Smooth muscle cell (in vitro differentiated cells): ENCODE measurements around the gene RBMS3. TPM values are rescaled to one million over a fixed set of nuclear protein-coding genes. Genes with fewer than 3 reads are reported as not detected.

Experiments
- DNase-seq: peaks from one replicate; lab custom pipeline; 2025; ENCODE audit not compliant: unreplicated experiment; lab: John Stamatoyannopoulos, UW
- H2AFZ ChIP-seq: fragments of 200-600 bp; sonication (generic); 2 replicates; pipeline ENCODE4 v1.6.0; 2016; ENCODE audit warnings: antibody characterized with exemption, low read depth, mild to moderate bottlenecking
- H3F3A ChIP-seq: fragments of 200-600 bp; sonication (generic); 2 replicates; pipeline ENCODE4 v1.6.0; 2017; ENCODE audit warnings: antibody characterized with exemption, low read depth
- H3K27ac ChIP-seq: fragments of 200-600 bp; sonication (generic); 2 replicates; pipeline ENCODE4 v1.5.1; 2016; ENCODE audit warnings: low read depth, mild to moderate bottlenecking
- H3K27me3 ChIP-seq: fragments of 200-600 bp; sonication (generic); 2 replicates; pipeline ENCODE4 v1.6.1; 2016; ENCODE audit warnings: low read depth, mild to moderate bottlenecking
- H3K36me3 ChIP-seq: fragments of 200-600 bp; sonication (generic); 2 replicates; pipeline ENCODE4 v1.5.1; 2016; ENCODE audit warnings: low read depth
- H3K4me1 ChIP-seq: fragments of 200-600 bp; sonication (generic); 2 replicates; pipeline ENCODE4 v1.5.1; 2016; ENCODE audit warnings: low read depth
- H3K4me2 ChIP-seq: fragments of 200-600 bp; sonication (generic); 2 replicates; pipeline ENCODE4 v1.6.0; 2016; ENCODE audit warnings: mild to moderate bottlenecking
- H3K4me3 ChIP-seq: fragments of 200-600 bp; sonication (generic); 2 replicates; pipeline ENCODE4 v1.5.1; 2016; ENCODE audit warnings: mild to moderate bottlenecking
- H3K79me2 ChIP-seq: fragments of 200-600 bp; sonication (generic); 2 replicates; pipeline ENCODE4 v1.6.0; 2016; ENCODE audit warnings: low read depth, mild to moderate bottlenecking
- H3K9ac ChIP-seq: fragments of 200-600 bp; sonication (generic); 2 replicates; pipeline ENCODE4 v1.6.0; 2016; ENCODE audit warnings: low read depth
- H3K9me3 ChIP-seq: fragments of 200-600 bp; sonication (generic); replicated peaks from 2 replicates; pipeline ENCODE4 v1.5.1; 2016; ENCODE audit warnings: low read depth
- H4K20me1 ChIP-seq: fragments of 200-600 bp; sonication (generic); 2 replicates; pipeline ENCODE4 v1.6.0; 2016; ENCODE audit warnings: low read depth
- WGBS: methylation state at CpG from one replicate; pipeline ENCODE4 v1.1.7; 2016; ENCODE audit warnings: low lambda C conversion rate; 5-methylcytosine and 5-hydroxymethylcytosine counted together
- polyA plus RNA-seq: library from polyadenylated mRNA; unstranded; fragments of >200 nt; fragmentation: Nextera tagmentation; extraction: Ambion mirVana; gene quantifications from 2 replicates; pipeline ENCODE4 v1.2.1, GENCODE V29; 2016
- total RNA-seq: library from RNA; depleted of rRNA; stranded (reverse); fragments of >200 nt; gene quantifications from 2 replicates; pipeline ENCODE4 v1.2.3, GENCODE V29; 2014
- TF ChIP-seq, protein P1 (sequence below): fragments of 200-600 bp; sonication (generic); IDR thresholded peaks from 2 replicates; pipeline ENCODE4 v1.5.1; 2017; ENCODE audit warnings: borderline replicate concordance, mild to moderate bottlenecking, antibody characterized with exemption; ENCODE audit not compliant: insufficient read depth, poor library complexity, severe bottlenecking

The RBMS3 gene
- total and polyA plus RNA-seq, 2 experiments from 2014 or later = 42.9 to 50.6 TPM

DNA sequence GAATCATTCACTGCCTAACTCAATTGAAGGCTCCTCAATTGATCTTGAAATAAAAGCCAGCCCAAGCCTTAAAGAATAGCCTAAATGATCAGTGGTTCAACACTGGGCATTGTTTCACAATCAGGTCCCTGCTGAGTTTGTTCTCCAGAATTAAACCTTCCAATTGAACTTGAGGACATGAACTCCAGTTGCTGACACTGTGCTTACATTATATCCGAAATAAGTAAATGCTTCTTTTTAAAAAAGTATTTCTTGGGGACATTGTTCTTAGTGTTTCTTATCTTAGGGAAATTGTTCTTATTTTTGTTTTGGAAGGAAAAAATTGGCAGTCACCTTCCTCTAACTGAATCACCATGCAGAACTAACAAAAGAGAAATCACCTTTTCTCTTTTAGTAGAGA lies 450.2 kb downstream of the RBMS3 start:
- Histone ChIP-seq H3K4me2 (no peak overlapping the region), H4K20me1 (no peaks in the 10 kb centered on the region), H3K4me1 (no peaks in the 10 kb centered on the region), H3K9ac (no peak overlapping the region), H3F3A (no peaks in the 10 kb centered on the region), H3K4me3 (no peak overlapping the region), H3K36me3 (no peaks in the 10 kb centered on the region), H2AFZ (no peak overlapping the region), H3K79me2 (peaks cover 23% of the 10 kb centered on the region), H3K27me3 (no peaks in the 10 kb centered on the region), H3K9me3 (no peaks in the 10 kb centered on the region), H3K27ac (no peak overlapping the region)
- WGBS = 93% methylated on average over 1 of the region's 1 CpG
- DNase-seq = no peak
- TF ChIP-seq, protein P1, sequence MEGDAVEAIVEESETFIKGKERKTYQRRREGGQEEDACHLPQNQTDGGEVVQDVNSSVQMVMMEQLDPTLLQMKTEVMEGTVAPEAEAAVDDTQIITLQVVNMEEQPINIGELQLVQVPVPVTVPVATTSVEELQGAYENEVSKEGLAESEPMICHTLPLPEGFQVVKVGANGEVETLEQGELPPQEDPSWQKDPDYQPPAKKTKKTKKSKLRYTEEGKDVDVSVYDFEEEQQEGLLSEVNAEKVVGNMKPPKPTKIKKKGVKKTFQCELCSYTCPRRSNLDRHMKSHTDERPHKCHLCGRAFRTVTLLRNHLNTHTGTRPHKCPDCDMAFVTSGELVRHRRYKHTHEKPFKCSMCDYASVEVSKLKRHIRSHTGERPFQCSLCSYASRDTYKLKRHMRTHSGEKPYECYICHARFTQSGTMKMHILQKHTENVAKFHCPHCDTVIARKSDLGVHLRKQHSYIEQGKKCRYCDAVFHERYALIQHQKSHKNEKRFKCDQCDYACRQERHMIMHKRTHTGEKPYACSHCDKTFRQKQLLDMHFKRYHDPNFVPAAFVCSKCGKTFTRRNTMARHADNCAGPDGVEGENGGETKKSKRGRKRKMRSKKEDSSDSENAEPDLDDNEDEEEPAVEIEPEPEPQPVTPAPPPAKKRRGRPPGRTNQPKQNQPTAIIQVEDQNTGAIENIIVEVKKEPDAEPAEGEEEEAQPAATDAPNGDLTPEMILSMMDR = no peak

DNA sequence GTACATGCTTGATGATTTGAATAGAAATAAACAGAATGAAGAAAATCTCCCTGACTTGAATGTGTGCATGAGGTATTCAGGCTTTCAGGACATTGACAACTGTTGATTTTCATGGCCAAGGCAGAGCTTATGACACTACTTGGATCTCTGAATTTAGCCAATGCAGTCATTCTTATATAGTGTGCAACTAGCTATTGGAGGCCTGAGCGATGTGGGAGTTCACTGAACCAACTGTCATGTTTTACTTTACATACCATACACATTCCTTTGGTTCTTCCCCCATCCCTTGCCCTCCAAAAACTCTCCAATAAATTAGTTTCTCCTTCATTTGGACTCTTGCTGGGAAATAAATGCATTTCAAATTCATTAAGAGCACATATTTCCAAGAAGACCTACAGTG lies 460.4 kb downstream of the RBMS3 start:
- Histone ChIP-seq H3K79me2 (peaks cover under 1% of the 10 kb centered on the region), H3K27me3 (no peaks in the 10 kb centered on the region), H3K9ac (no peak overlapping the region), H2AFZ (no peak overlapping the region), H3K4me1 (peaks cover 15% of the 10 kb centered on the region), H3K4me3 (no peak overlapping the region), H3K36me3 (peaks cover 2% of the 10 kb centered on the region), H3K9me3 (no peaks in the 10 kb centered on the region), H3F3A (no peaks in the 10 kb centered on the region), H4K20me1 (no peaks in the 10 kb centered on the region), H3K4me2 (no peak overlapping the region), H3K27ac (no peak overlapping the region)
- DNase-seq = no peak
- TF ChIP-seq, protein P1 = no peak
- WGBS = 95% methylated on average over 1 of the region's 1 CpG

DNA sequence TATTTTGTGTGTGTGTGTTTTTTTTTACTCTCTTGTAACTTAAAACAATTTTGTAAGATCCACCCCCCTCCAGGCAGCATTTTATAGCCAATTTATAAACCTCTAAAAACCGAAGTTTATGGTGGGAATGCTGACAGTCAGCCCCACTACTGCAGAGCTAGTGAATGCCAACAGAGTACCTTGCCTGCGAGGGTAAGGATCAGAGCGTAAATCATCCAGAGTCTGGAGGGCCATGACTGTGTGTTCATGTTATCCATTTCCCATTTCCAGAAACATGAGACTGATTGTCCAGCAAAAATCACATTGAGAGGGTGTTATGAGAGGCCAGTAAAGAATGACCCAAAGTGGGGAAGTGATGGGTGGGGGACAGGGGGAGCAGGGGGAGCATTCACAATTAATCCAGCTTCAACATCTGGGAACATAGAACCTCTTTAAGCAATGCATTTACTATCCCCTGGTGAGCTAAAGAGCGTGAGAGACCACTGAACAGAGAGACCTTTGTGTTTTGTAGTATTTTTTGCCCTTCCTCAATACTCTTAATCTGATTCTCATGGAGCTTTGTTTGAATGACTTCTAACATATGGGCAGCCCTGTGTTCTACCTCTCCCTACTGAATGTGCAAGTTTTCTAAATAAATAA lies 464.5 kb downstream of the RBMS3 start:
- DNase-seq = no peak
- Histone ChIP-seq H3K27me3 (no peaks in the 10 kb centered on the region), H3K9ac (no peak overlapping the region), H3K4me1 (peaks cover 20% of the 10 kb centered on the region), H3F3A (no peaks in the 10 kb centered on the region), H3K27ac (no peak overlapping the region), H2AFZ (no peak overlapping the region), H3K4me3 (no peak overlapping the region), H3K9me3 (no peaks in the 10 kb centered on the region), H3K36me3 (no peaks in the 10 kb centered on the region), H3K4me2 (no peak overlapping the region), H3K79me2 (no peaks in the 10 kb centered on the region), H4K20me1 (no peaks in the 10 kb centered on the region)
- 72% methylated on average over 4 of the region's 4 CpGs for WGBS
- TF ChIP-seq, protein P1 = no peak

DNA sequence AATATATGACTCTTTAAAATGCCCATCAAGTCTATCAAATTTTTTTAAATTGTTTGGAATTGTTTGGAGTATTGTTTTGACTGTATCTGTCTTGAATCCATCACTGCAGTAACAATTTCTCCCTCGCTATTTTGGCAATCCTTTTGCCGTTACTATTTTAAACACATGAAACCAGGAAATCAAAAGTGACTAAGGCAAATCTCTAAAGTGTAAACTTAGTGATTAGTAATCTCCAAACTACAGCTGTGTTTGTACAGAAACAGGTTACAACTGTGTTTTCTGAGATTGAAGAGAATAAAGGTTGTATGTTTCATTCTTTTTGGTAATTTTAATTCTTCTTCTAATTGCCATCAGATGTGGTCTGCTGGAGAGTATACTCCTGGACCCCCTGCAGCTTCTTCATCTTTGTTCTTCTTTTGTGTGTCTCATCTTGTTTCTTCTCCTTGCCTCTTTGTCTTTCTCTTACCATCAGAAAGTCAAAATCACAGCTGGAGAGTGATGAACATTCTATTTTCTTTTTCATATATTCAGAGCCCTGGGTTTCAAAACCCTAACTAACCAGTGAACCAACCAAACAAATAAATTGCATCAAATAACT lies 465.4 kb downstream of the RBMS3 start:
- peaks cover 20% of the 10 kb centered on the region for H3K4me1 ChIP-seq
- no peak overlapping the region for H3K9ac ChIP-seq
- DNase-seq = no peak
- peaks cover under 1% of the 10 kb centered on the region for H3K79me2 ChIP-seq
- H3K4me2 ChIP-seq = no peak overlapping the region
- no peak overlapping the region for H3K4me3 ChIP-seq
- no peaks in the 10 kb centered on the region for H3K27me3 ChIP-seq
- H2AFZ ChIP-seq = no peak overlapping the region
- 51% methylated on average over 2 of the region's 2 CpGs for WGBS
- H3K27ac ChIP-seq = no peak overlapping the region
- no peaks in the 10 kb centered on the region for H3K36me3 ChIP-seq
- H4K20me1 ChIP-seq = no peaks in the 10 kb centered on the region
- H3F3A ChIP-seq = no peaks in the 10 kb centered on the region
- TF ChIP-seq, protein P1 = no peak
- no peaks in the 10 kb centered on the region for H3K9me3 ChIP-seq
